Heart left ventricle (tissue), 13 donors: Measurements from ENCODE around the gene TMEM106C.

Experiments
- POLR2A ChIP-seq, 2 donors: fragments of 450-650 bp; IDR thresholded peaks; one replicate each; pipeline ENCODE4 v1.6.1; 2017; ENCODE audit warnings: antibody characterized with exemption in 2 of 2, mild to moderate bottlenecking in 2 of 2, moderate library complexity in 2 of 2
- TF ChIP-seq, protein P1 (sequence below), 12 donors: fragments of 200-600 bp; sonication (generic) in 4 of 12; IDR thresholded peaks; one replicate each; pipeline versions ENCODE4 v1.5.0 to v1.8.0; 2018 to 2022; ENCODE audit warnings: antibody characterized with exemption in 12 of 12, mild to moderate bottlenecking in 5 of 12
- donor health status: ischemic (EF 13 %, LVEDD 7.1; RV severe dilation, severe dysfunction).
- donor health status: DM: no; HTN: yes; CAD: no.
- donor health status: DM: no; HTN: no; CAD: no.
- donor health status: ischemic (EF 25% LVEDD 6.9; RV normal size, moderate dysfunction).
- donor health status: ischemic (EF 25% LVEDD 5.7; RV mildly dilated, moderate dysfunction).
- donor health status: ischemic (EF 35%, LVEDD 5.7; RV mildly dilated, moderate dysfunction).
- donor health status: nonischemic (EF 11% LVEDD 7.7; RV severe dilation, severe dysfunction).
- donor health status: DM: yes; HTN: yes; CAD: no.
- donor health status: PGD.
- donor health status: ischemic (EF 29% LVEDD 5.4; RV normal size, mild dysfunction).
- donor health status: nonischemic (EF 23%, LVEDD 6.1; RV moderate dilation, normal function).

DNA sequence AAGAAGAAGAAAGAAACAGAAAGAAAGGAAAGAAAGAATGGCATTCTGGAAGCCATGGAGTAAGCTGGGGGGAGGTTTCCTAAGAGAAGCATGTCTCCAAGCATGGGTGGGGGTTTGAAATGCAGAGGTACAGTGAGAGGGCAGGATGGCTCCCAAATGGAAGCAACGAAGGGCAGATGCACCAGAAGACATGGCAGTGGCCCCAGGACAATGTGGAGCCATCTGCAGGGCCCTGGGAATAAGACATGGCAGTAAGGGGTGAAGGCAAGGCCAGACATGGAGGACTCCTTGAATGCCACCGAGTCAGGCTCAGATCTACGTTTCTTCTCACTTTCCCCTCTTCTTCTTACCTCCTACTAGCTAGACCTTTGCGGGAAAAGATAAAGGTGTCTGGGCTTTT lies 45.6 kb downstream of the TMEM106C start:
- TF ChIP-seq, protein P1, sequence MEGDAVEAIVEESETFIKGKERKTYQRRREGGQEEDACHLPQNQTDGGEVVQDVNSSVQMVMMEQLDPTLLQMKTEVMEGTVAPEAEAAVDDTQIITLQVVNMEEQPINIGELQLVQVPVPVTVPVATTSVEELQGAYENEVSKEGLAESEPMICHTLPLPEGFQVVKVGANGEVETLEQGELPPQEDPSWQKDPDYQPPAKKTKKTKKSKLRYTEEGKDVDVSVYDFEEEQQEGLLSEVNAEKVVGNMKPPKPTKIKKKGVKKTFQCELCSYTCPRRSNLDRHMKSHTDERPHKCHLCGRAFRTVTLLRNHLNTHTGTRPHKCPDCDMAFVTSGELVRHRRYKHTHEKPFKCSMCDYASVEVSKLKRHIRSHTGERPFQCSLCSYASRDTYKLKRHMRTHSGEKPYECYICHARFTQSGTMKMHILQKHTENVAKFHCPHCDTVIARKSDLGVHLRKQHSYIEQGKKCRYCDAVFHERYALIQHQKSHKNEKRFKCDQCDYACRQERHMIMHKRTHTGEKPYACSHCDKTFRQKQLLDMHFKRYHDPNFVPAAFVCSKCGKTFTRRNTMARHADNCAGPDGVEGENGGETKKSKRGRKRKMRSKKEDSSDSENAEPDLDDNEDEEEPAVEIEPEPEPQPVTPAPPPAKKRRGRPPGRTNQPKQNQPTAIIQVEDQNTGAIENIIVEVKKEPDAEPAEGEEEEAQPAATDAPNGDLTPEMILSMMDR (IDR thresholded peaks at IDR 0.05), result no peak
- TF ChIP-seq POLR2A (IDR thresholded peaks at IDR 0.05), result no peak
